GM12878 (cell line): ENCODE measurements around the gene PURA.

Experiments used
- BMI1 ChIP-seq: fragments of 450-650 bp; IDR thresholded peaks from 2 replicates; pipeline ENCODE4 v1.6.1; 2016; ENCODE audit warnings: mild to moderate bottlenecking, moderate library complexity, borderline replicate concordance
- CREB1 ChIP-seq: IDR thresholded peaks from 2 replicates; pipeline ENCODE4 v1.6.1; 2012; ENCODE audit warnings: low read depth, mild to moderate bottlenecking, inconsistent platforms
- EGR1 ChIP-seq, 2 experiments: IDR thresholded peaks; 1 replicate in 1 of 2; 2 replicates in 1 of 2; pipeline ENCODE4 v1.6.1; 2011 to 2012; ENCODE audit warnings: low read depth in 2 of 2, low read length in 2 of 2, borderline replicate concordance in 1 of 2, mild to moderate bottlenecking in 1 of 2, moderate library complexity in 1 of 2
- NFIC ChIP-seq: IDR thresholded peaks from 2 replicates; pipeline ENCODE4 v1.6.1; 2012; ENCODE audit warnings: low read depth, mild to moderate bottlenecking, inconsistent platforms, low read length, moderate library complexity
- POLR2AphosphoS5 ChIP-seq: IDR thresholded peaks from 2 replicates; pipeline ENCODE4 v1.6.1; 2011; ENCODE audit warnings: mild to moderate bottlenecking, low read length, inconsistent platforms
- RCOR1 ChIP-seq: conservative IDR thresholded peaks from 2 replicates; pipeline ENCODE4 v1.6.1; 2012; ENCODE audit warnings: low read depth, low read length, improper control_type of control experiment
- TCF3 ChIP-seq: IDR thresholded peaks from 2 replicates; pipeline ENCODE4 v1.6.1; 2012; ENCODE audit warnings: low read depth, mild to moderate bottlenecking, low read length, borderline replicate concordance; ENCODE audit not compliant: insufficient read depth
- ZZZ3 ChIP-seq: IDR thresholded peaks from 2 replicates; pipeline ENCODE4 v1.6.1; 2011; ENCODE audit warnings: low read depth; ENCODE audit not compliant: control insufficient read depth, insufficient read length
- TF ChIP-seq, protein P1 (sequence below): IDR thresholded peaks from 2 replicates; pipeline ENCODE4 v1.6.1; 2012; ENCODE audit warnings: mild to moderate bottlenecking, low read depth, low read length
- TF ChIP-seq, protein P2 (sequence below): IDR thresholded peaks from 2 replicates; pipeline ENCODE4 v1.6.1; 2011; ENCODE audit warnings: low read depth, mild to moderate bottlenecking, low read length, moderate library complexity, borderline replicate concordance; ENCODE audit errors: extremely low read depth
- TF ChIP-seq, protein P3 (sequence below), 3 experiments: IDR thresholded peaks in 2 of 3; conservative IDR thresholded peaks in 1 of 3; 2 replicates each; pipeline ENCODE4 v1.5.1; 2011; ENCODE audit warnings: low read depth in 3 of 3, low read length in 3 of 3, mild to moderate bottlenecking in 3 of 3, control low read depth in 2 of 3, moderate library complexity in 2 of 3, inconsistent platforms in 1 of 3, mixed read lengths in 1 of 3; ENCODE audit not compliant: control insufficient read depth in 2 of 3, insufficient read depth in 1 of 3; ENCODE audit errors: extremely low read depth in 1 of 3

DNA sequence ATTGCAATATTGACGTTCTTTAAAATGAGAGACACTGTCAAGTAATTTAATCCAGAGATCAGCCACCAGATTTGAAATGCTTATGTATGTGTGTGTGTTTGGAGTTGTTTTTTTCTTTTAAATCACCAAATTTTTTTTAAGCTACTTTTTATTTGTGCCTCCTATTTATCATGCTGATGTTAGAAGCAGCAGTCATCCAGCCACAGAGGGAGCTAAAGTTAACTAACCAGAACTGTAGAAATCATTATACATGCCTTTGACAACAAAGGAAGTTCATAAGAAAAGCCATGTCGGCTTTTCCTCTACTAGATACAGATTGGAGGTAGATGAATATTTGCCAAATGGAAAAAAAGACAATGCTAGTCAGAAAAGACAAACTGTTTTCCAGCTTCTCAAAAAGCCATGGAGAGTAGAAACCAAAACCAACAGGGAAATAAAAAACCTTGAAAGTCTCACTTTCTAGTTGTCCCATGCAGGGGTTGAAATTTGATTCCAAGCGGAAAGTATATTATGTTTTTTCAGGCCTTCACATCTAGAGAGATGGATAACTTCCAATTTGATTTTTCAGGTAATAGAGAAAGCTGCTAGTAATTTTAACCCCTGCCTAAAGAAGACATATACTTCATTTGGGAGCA lies 4.5 kb downstream of the PURA start:
- TF ChIP-seq, protein P1, sequence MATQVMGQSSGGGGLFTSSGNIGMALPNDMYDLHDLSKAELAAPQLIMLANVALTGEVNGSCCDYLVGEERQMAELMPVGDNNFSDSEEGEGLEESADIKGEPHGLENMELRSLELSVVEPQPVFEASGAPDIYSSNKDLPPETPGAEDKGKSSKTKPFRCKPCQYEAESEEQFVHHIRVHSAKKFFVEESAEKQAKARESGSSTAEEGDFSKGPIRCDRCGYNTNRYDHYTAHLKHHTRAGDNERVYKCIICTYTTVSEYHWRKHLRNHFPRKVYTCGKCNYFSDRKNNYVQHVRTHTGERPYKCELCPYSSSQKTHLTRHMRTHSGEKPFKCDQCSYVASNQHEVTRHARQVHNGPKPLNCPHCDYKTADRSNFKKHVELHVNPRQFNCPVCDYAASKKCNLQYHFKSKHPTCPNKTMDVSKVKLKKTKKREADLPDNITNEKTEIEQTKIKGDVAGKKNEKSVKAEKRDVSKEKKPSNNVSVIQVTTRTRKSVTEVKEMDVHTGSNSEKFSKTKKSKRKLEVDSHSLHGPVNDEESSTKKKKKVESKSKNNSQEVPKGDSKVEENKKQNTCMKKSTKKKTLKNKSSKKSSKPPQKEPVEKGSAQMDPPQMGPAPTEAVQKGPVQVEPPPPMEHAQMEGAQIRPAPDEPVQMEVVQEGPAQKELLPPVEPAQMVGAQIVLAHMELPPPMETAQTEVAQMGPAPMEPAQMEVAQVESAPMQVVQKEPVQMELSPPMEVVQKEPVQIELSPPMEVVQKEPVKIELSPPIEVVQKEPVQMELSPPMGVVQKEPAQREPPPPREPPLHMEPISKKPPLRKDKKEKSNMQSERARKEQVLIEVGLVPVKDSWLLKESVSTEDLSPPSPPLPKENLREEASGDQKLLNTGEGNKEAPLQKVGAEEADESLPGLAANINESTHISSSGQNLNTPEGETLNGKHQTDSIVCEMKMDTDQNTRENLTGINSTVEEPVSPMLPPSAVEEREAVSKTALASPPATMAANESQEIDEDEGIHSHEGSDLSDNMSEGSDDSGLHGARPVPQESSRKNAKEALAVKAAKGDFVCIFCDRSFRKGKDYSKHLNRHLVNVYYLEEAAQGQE: no peak
- TF ChIP-seq NFIC: no peak
- TF ChIP-seq POLR2AphosphoS5: no peak
- no peak for TF ChIP-seq EGR1 (IDR thresholded peaks at IDR 0.05; ENCODE audit: borderline replicate concordance in 1 of 2, low read depth in 2 of 2, low read length in 2 of 2)
- TF ChIP-seq, protein P2, sequence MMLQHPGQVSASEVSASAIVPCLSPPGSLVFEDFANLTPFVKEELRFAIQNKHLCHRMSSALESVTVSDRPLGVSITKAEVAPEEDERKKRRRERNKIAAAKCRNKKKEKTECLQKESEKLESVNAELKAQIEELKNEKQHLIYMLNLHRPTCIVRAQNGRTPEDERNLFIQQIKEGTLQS: no peak
- TF ChIP-seq RCOR1: no peak
- TF ChIP-seq ZZZ3: no peak
- no peak for TF ChIP-seq TCF3
- TF ChIP-seq, protein P3, sequence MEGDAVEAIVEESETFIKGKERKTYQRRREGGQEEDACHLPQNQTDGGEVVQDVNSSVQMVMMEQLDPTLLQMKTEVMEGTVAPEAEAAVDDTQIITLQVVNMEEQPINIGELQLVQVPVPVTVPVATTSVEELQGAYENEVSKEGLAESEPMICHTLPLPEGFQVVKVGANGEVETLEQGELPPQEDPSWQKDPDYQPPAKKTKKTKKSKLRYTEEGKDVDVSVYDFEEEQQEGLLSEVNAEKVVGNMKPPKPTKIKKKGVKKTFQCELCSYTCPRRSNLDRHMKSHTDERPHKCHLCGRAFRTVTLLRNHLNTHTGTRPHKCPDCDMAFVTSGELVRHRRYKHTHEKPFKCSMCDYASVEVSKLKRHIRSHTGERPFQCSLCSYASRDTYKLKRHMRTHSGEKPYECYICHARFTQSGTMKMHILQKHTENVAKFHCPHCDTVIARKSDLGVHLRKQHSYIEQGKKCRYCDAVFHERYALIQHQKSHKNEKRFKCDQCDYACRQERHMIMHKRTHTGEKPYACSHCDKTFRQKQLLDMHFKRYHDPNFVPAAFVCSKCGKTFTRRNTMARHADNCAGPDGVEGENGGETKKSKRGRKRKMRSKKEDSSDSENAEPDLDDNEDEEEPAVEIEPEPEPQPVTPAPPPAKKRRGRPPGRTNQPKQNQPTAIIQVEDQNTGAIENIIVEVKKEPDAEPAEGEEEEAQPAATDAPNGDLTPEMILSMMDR (IDR thresholded peaks at IDR 0.05 in 2 of 3, conservative IDR thresholded peaks at IDR 0.05 in 1 of 3; ENCODE audit: control insufficient read depth in 2 of 3, extremely low read depth in 1 of 3, insufficient read depth in 1 of 3, low read depth in 3 of 3, low read length in 3 of 3): no peak; a peak in 1 of 6 replicates
- TF ChIP-seq BMI1: no peak
- no peak for TF ChIP-seq CREB1
